Stimulated activated CD8-positive, alpha-beta memory T cell treated with anti-CD3 and anti-CD28 coated beads, Interleukin-2, amount 100 ng/mL, for 48 hours (primary cell): ENCODE measurements around the gene KLF12.

ENCODE experiments used
- DNase-seq, 2 donors: peaks; one replicate each; pipeline ENCODE4 v3.0.0-alpha.2; 2020; ENCODE audit warnings: low read depth in 2 of 2

Gene KLF12

DNA sequence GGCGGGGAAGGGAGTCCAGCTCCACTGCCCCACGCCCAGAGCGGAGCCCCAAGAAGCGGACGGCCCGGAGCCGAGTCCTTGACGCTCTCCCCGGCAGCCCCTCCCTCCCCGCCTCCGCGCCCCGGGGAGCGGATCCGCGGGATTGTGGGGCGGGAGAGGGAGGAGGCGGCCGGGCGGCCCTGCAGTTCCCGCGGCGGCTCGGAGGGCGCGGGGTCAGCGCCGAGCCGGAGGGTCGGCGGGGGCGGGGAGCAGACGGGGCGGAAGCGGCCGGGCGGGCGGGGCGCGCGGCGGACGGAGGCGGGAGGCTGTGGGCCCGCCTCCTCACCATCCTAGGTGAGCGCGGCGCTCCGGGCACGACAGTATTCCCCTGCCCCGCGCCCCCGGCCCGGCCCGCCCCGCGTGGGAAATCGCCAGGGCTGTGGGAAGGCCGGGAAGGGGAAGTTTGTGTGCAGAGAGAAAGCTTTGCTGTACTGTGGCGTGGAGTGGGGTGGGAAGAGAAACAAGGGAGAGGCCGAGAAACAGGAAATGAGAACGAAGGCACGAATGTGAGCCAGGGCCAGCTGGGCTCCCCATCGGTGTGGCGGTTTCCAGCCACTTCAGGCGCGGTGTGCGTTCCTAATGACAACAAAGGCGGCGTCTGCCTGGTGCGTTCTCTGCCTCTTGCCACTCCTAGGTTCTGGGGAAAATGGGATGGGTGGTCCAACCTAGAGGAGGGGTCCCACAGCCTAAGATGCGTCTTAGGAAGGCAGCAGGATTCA lies 1.3 kb upstream of the KLF12 start:
- peak; percentile 60 to 66 for DNase-seq

DNA sequence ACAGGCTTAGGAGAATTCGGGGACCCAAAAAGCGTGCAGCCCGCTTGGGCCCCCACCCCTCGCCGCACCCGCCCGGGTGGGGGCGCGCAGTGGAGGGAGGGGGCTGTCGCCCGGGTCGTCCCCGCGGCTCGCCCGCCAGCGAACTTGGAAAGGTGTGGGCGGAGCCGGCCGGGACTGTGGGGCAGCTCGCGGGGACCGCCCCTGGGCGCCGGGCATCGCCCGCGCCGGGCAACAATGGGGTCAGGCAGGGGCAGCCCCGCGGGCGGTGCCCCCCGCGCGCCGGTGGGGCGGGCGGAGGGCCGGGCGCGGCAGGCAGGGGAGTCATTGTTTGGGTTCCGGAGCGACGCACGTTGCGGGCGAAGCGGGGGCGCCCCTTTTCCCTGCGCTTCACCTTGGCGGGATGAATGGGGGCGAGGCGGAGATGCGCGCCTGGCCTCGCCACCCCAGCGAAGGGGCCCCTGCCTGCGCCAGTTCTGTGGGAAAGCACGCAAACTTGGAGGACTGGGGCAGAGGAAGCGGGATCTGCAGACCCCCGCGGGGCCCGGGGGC lies 647 bp upstream of the KLF12 start:
- peak; percentile 55 to 65 for DNase-seq

DNA sequence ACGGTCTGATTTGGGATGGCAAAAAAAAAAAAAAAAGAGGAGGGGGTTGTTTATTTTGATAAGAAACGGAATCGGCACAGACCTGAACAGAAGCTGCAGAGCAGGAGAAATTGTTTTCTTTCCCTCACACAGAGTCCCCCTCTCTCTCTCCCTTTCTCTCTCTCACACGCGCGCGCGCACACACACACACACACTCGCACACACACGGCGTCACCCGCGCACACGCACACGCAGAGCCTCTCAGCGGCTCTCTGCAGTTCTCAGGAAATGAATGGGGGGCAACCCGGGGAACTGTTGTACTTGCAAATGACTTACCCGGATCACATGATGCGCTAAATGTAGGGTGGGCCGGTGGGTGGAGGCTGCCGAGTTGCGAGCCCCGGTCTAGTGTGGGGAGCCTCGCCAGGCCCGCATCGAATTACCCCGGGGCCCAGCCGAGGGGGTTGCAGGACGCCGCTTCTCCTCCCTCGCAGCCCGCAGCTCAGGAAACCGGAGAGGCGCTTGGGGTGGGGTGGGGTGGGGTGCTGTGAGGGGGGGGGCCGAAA lies 475 bp downstream of the KLF12 start:
- DNase-seq, result peak; percentile 75 to 78

DNA sequence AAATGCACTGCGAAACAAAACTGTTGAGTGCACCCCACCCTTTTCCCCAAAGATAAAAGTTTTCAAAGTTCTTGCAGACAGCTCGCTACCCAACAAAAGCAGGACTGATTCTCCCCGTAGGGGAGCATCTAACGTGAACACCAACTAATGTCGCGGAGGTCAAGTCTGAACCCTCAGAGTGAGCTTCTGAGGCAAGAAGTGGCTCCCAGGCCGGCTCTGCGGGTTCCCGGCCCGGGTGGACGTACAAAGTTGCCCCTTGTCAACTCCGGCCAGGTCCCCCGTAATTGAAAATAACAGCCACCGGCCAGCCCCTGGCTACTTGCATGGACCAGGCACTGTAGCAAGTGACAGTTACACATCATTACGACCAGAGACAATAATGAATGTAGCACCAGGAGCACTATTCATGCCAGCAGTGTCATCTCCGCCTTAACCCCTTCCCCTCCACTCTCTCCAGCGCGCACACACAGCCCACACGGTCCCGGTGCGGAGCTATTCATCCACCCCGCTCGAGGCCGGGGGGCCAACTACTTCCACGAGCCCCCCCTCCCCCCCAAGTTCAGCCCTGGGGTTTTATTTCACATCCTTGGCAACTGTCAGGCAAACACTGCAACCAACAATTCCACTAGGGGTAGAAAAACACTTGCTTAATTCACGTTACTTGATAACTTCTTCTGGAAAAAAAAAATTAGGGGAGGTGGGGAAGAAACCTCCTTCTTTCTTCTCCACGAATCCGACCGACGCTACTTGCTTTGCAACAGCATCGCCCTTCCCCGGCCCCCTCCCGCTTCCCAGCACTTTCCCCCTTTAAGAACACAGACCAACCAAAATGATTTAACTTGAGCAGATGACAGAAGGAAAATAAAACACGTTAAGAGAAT lies 1.2 kb downstream of the KLF12 start:
- DNase-seq, result no peak

DNA sequence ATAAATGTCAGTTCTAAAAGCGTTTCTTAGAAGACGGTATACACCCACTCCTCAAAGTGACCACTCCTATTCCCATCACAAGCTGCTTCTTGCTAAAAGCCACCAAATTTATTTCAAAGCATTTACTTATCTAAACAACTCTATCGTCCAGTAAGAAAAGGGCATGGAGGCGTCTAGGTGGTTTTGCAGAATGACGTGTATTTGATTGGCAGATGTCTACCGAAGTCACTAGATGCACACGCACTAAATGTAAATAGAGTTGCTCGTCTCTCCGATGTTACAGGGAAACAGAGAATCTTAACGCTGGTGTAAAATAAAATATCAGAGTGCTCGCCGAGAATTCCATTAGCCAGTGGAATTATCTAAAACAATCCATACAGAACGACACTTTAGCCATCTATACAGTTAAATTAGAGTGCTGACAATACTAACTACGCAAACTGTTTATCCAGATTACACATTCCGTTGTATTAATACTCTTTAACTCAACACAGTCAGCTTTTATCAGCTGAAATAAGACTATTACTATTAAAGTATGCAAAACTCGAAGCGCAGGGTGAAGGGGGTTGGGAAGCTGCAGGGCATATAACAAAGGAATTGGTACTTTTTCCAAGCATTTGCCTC lies 1.9 kb downstream of the KLF12 start:
- no peak for DNase-seq

DNA sequence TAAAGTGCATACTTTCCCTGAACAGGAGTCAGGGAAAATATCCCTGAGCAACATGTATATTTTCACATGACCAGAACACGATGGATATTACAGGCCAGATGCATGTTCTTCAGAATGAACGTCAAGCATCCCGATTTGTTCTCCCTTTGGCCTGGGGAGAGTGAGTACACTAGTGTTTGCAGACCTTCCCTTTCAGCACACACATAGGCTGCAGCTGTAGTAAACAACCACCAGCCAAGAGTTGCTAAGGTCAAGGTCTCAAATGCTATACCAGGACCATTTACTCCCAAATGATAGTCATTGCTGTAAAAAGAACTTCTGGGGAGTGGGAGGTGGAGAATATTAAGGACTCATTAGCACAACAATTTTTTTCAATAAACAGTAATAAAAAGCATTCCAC lies 3.0 kb downstream of the KLF12 start:
- no peak for DNase-seq

DNA sequence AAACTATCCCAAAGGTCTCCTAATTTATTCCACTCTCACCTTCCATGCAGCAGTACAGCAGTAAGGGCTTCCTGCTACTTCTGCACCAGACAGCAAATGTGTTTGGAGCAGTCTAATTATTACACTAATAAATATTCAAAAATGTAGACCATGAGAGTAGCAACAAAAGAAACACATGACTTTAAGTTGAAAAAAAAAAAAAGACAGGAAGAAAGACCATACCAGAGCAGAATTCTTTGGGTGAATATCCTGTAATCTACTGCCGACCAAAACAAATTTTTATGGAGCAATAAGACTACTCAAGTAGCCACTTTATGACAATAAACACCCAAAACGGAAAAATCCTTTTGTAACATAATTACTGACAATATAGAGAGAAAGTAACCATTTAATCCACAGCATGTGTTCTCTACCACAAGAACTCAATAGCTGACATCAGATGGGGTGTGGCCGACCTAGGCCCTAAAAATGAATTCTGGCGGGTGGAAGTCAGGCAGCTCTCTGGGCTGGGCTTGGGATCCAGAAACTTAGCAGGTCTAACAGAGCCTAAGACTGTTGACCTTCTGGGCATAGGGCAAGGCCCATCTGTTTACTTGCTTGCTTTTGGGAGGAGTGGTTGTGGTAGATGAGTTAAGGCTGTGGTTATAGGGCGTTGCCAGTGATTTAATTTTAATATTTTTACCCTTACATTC lies 4.6 kb downstream of the KLF12 start:
- DNase-seq, result no peak

DNA sequence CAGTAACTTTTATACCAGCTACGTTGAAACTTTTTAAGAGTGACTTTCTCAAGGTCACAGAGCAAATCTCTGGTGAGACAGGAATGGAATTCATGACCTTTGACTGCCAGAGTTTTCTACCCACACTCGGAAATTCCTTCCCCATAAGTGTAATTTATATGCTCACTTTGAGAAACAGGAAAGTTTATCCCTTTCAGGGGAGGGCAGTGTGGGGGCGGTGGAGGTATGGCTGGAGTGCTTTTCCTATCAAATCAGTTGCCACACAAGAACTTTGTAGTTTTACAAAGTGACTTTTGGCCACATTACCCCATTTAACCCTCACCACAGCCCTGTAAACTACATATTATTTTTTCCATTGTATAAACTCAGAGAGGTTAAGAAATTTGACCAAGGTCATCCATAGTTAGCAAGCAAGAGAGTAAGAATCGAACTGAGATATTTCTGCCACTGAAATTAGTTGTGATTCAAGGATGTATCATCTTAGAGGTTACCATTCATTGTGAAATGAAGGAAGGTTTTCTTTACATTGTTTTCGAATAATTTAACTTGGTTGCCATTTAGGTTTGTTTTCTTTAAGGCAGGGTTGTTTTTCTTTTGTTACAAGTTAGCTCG lies 5.9 kb downstream of the KLF12 start:
- peak in 1 of 2 donors; percentile 30 for DNase-seq

DNA sequence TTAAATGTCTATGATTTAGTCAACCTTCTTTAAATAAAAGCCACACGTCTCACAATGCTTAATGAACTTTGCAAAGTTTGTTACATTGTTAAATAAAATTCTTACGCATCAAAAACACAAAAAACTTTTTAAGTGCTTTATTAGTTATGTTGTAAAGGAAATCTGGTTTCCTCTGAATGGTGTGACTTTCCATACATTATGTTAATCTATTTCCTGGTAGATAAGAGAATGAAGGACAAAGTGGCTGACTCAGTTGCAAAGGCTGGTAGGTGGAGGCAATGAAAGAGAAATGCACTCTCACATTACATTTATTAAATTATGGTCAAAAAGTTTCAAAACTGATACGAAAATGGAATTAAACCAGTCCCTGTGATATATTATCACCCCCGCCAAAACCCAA lies 15.9 kb downstream of the KLF12 start:
- DNase-seq, result no peak

DNA sequence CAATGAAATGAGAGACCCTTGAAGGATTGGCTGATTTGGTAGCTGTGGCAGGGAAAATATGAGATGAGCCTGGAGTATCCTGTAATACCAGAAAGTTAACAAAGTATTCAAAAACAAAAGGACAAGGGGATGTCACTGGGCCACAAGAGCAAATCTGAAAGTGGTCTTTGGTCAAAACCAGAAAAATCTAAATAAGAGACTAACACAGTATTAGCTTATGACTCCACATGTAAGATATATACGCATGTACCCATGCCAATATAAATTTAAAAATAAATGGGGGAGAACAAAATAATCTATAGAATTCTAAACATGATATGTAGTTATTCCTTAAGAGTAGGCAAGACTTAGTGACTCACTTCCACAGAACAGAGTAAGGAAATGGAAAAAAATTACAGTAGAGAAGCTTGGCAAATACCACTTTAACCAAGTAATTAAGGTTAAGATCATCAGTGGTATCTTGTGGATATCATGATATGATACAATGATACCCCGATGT lies 16.9 kb downstream of the KLF12 start:
- DNase-seq, result no peak

DNA sequence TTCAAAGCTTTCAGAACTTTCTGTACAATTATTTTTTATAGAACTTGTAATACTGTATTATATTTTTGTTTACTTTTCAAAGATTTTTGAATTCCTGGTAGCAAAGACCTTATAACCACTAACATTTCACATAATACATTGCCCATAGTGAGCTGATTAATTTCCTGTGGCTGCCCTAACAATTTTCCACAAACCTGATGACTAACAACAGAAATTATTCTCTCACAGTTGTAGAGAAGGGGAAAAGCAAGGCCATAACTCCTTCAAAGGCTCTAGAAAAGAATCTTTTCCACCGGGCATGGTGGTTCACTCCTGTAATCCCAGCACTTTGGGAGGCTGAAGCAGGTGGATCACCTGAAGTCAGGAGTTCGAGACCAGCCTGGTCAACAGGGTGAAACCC lies 19.1 kb downstream of the KLF12 start:
- no peak for DNase-seq

DNA sequence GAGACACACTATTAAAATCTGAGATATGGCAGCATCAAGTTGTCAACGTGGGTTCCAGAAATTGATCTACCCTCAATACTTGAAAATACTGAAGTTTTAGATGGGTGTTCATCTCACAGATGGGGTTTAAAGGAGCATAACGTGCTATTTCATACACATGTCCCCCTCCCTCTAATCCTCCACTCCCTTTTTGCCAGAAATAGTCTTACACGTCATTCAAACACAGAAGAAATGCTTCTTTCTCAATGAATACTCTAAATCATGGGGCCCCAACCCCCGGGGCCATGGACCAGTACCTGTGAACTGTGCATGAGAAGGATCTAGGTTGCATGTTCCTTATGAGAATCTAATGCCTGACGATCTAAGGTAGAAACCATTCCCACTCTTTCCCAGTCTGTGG lies 19.6 kb downstream of the KLF12 start:
- no peak for DNase-seq

DNA sequence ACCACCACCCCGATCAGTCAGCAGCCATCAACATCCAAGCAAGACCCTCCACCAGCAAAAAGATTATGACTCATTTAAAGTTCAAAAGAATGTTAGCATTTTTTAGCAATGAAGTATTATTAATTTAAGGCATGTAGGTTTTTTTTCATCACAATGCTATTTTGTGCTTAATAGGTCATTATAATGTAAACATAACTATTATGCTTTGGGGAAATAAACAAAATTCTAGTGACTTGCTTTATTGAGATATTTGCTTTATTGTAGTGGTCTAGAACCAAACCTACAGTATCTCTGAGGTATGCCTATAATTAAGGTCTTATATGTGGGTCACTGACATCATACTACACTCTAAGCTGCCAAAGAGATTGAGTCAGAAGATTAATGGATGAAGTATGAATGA lies 20.0 kb downstream of the KLF12 start:
- DNase-seq, result no peak

DNA sequence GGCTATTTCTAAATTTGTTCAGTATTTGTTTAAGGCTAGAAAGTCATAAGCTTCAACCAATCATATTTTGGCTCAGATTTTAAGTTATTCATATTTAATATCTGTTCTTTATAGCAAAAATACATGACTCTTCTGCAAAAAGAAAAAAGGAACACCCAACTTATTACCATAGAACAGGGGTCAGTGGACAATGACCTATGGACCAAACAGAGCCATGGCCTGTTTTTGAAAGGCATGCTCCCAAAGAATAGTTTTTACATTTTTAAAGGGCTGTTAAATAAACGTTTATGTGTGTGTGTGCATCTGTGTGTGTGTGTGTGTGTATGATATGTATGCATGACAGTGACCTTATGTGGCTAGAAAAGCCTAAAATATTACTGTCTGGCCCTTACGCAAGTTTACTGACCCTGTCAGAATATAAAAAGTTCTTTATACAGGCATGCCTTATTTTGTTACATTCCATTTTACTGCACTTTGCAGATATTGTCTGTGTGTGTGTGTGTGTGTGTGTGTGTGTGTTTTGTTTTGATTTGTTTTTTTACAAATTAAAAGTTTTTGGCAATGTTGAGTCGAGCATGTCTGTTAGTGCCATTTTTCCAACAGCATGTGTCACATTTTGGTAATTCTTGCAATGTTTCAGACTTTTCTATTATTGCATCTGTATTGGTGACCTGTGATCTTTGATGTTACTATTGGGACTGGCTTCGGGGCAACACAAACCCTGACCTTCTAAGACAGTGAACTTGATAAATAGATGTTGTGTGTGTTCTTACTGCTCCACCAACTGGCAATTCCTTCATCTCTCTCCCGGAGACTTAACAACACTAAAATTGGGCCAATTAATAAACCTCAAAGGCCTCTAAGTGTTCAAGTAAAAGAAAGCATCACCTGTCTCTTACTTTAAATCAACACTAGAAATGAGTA lies 22.0 kb downstream of the KLF12 start:
- no peak for DNase-seq

DNA sequence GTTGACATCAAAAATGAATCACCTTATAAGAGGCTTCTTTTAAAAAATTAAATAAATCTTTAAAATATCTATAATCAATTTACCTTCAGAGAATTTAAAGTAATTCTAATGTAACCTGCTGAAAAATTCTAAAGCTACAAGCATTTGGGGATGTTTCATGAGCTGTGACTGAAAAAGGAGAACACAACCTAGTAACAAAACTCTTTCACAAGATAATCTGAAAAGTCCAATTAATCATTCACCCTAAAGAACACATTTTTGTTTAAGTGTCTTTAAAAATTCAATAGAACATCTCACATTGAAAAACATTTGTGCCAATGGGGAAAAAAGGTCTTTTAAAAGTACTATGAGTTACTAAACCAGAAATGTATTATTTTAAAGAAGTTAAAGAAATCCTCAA lies 22.8 kb downstream of the KLF12 start:
- DNase-seq, result no peak

DNA sequence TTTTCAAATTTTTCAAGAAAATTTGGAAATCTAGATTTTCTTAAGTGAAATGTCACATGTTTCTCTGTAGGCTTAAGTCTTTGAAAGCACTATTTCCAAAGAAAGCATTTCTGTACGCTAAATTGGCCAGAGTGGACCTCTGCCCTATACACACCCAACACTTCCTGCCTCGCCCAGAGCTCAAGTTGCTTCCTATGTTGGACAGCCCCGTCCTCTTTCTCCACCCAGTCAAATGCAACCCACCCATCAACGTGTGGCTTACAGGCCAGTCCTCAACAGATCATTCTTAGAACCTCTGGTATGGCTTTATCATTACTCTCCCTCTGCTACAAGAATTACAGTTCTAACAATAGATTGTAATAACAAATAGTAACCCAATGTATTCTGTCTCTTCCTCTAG lies 24.2 kb downstream of the KLF12 start:
- no peak for DNase-seq

DNA sequence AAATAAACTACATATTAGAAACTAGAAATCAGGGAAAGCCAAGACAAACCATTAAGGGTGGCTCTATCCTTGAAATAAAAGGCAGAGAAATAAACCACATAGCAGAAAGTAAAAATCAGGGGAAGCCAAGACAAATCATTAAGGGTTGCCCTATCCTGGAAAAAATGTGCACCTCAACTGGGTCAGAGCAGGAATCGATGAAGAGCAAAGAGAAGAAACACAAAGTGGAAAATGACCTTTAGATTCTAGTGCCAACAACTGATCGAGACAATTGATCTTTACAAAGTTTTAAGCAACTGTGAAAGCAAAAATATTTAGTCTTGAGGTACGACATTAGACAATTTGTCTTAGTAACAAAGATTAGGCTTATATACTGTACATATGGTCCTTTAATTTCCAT lies 26.6 kb downstream of the KLF12 start:
- DNase-seq, result no peak

DNA sequence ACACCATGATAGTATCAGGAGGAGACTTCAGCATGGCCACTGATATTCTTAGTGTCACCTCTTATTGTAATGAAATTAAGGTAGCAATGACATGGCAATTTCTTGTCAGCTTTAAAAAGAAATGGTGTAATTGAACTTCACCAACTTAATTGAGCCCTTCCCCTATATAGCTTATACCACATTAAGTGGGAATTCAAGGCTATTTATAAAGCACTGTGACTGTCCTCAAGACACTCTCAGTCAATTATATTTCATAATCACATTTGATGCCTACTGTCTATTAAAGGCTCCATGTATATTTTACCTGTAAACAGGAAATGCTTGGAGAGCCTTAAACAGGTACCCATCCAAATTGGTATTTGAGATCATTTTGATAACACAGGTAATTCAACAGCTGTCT lies 28.3 kb downstream of the KLF12 start:
- no peak for DNase-seq

DNA sequence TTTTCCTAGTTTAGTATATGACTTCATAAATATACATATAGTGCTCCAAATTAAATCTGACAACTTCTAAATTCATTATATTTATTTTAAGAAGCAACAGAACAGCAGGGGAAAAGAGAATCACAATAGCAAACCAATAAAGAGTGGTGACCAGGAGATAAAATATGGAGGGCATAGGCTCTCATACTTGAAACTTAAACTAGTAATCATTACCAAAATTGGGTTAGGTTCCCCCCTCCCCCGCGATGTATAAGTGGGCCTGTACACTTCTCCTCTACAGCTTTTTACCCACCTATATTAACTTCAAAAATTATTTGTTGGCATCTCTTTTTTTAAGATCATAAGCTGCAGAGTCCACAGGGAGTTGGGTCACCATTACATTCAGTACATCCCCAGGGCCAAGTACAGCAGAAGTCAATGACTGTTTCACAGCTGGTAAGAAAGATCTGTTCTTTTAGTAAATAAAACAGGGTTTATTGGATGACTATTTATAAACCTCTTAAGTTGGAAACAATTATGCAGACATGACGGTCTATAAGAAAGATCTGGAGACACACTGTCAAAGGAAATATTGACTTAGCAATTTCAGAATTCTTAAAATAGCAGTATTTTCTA lies 29.4 kb downstream of the KLF12 start:
- no peak for DNase-seq
